GM21447 (cell line): Measurements from ENCODE around the gene KRTAP11-1.

Experiments used
- ATAC-seq: cut with Tn5 transposase; IDR thresholded peaks from one replicate; pipeline ENCODE4 v1.9.1; 2021; ENCODE audit not compliant: unreplicated experiment

KRTAP11-1 gene

GRCh38 chr21:30881480-30881879, at the start of gene KRTAP11-1:
TSS of gene KRTAP11-1 (minus strand) at chr21:30881580. CDS start at chr21:30881524, 56 bp downstream.
- no peak for ATAC-seq

- ATAC-seq = no peak
Measured at GRCh38 chr21:30924146-30924700, 42.8 kb upstream of the KRTAP11-1 start.

- ATAC-seq = no peak
Measured at GRCh38 chr21:30921129-30921528, 39.7 kb upstream of the KRTAP11-1 start.

- ATAC-seq = no peak
Measured at GRCh38 chr21:30917557-30917956, 36.2 kb upstream of the KRTAP11-1 start.

- no peak for ATAC-seq
Measured at GRCh38 chr21:30900881-30901280, 19.5 kb upstream of the KRTAP11-1 start.

GRCh38 chr21:30882866-30883597, 1.7 kb upstream of the KRTAP11-1 start:
- no peak for ATAC-seq

GRCh38 chr21:30880914-30881313, 466 bp downstream of the KRTAP11-1 start:
- no peak for ATAC-seq

- no peak for ATAC-seq
Measured at GRCh38 chr21:30874526-30874925, 6.9 kb downstream of the KRTAP11-1 start.

- no peak for ATAC-seq
Measured at GRCh38 chr21:30847627-30848500, 33.5 kb downstream of the KRTAP11-1 start.

- no peak for ATAC-seq
Measured at GRCh38 chr21:30842990-30843389, 38.4 kb downstream of the KRTAP11-1 start.

- no peak for ATAC-seq
Measured at GRCh38 chr21:30839304-30839703, 42.1 kb downstream of the KRTAP11-1 start.

GRCh38 chr21:30838536-30838935, 42.8 kb downstream of the KRTAP11-1 start:
- no peak for ATAC-seq

- ATAC-seq = no peak
Measured at GRCh38 chr21:30831194-30831765, 50.1 kb downstream of the KRTAP11-1 start.
